Kidney capillary endothelial cell (primary cell): ENCODE measurements around the gene PALM3.

ENCODE experiments used
- DNase-seq: peaks from one replicate; pipeline ENCODE4 v3.0.0-alpha.2; 2018; ENCODE audit warnings: low spot score

Gene PALM3

DNA sequence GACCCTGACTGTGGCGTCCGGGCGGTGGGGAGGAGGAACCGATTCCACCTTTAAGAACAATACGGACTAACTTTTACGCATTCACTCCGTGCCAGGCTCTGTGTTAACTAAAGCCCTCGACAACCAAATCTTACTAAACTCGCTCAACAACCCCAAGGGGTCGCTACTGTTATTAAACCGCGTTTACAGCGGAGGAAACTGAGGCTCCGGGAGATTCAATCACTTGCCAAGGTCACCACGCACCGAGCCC, 27.5 kb upstream of the PALM3 start:
- no peak for DNase-seq

DNA sequence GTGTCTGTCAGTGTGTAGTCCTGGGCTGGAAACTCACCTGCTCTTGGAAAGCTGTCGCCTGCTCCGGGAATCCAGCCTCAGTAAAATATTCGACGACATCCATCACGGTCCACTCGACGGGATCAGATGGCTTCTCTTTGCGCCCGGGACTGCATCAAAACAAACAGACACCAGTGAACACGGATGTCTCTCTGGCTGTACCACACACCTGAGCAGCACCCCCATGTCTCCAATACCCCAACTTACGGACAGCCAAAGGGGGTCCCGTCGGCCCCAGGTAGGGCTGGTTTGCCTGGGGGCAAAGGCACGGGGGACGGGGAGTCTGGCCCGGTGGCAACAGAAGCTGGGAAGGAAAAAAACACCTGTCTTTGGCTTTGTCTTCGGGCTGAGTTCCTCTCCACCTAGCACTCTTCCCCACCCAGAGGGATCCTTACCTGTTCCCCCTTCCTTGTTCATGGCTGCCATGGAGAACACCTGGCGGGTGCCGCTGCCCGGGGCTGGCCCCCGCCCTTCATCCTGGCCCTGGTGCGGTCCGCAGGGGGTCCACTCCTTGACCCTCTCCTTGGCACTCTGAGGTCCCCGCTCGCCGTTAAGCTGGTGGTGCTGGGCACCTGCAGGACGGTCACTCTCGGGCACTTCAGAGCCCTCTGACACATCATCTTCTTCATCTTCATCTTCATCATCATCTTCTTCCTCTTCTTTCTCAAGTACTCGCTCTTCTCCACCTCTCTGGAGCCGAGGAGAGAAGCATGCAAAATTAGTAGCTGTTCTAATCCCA, 26.9 kb upstream of the PALM3 start:
- no peak for DNase-seq

DNA sequence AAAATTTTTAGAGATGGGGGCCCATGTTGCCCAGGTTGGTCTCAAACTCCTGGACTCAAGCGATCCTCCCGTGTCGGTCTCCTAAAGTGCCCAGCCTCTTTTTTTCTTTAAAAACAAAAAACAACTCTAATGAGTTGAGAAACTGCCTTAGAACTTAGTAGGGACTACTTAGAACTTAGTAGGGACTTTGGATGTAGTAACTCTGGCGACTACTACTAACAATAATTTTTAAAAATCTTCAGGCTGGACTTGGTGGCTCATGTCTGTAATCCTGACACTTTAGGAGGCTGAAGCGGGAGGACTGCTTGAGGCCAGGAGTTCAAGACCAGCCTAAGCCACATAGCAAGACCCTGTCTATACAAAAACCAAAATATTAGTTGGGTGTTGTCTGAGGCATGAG, 24.2 kb upstream of the PALM3 start:
- DNase-seq = no peak

DNA sequence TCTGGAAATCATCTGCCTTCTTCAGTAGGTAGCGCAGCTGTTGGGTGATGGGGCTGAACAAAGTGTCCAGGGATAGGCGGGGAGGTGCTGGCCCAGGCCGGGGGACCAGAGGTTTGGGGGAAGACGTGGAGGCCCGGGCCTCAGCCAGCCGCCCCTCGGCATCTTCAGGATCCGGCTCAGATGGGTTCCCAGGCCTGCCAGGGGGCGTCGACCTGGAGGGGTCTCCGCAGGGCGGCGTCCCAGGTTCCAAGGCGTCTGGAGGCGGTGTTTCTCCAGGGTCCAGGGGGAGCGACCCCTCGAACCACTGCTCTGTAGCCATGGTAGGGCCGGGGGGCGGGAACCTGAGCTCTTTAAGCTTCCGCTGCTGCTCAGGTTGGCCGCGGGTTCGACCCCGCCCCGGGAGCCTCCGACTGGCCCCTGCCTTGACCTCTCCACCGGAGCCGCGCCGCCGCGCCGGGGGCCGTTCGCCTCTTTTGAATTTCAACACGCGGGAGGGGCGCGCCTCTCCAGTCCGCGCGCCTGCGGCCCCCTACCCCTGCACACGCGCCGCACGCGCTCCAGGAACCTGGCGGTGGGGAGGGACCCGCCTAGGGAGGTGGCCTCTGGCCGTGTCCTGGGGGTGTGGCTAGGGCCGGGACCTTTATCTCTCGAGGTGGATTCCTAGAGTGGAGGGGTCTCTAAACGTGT, 23.6 kb upstream of the PALM3 start, which contains the start of gene C19orf67:
Gene C19orf67 (minus strand): TSS at position 475 of the 687 bp plus-strand sequence. CDS start 156 bp downstream, at position 319.
- DNase-seq = no peak

DNA sequence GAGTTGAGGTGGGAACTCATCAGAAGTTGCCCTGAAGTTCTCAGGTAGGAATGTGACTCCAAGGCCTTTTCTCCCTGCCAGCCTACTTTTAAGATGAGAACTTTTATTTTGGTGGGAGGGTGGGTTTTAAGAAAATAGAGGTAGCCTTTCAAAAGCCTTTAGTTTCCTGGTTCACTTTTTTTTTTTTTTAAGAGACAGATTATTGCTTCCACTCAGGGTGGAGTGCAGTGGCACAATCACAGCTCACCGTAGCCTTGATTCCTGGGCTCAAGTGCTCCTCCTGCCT, 20.7 kb upstream of the PALM3 start:
- DNase-seq = no peak

DNA sequence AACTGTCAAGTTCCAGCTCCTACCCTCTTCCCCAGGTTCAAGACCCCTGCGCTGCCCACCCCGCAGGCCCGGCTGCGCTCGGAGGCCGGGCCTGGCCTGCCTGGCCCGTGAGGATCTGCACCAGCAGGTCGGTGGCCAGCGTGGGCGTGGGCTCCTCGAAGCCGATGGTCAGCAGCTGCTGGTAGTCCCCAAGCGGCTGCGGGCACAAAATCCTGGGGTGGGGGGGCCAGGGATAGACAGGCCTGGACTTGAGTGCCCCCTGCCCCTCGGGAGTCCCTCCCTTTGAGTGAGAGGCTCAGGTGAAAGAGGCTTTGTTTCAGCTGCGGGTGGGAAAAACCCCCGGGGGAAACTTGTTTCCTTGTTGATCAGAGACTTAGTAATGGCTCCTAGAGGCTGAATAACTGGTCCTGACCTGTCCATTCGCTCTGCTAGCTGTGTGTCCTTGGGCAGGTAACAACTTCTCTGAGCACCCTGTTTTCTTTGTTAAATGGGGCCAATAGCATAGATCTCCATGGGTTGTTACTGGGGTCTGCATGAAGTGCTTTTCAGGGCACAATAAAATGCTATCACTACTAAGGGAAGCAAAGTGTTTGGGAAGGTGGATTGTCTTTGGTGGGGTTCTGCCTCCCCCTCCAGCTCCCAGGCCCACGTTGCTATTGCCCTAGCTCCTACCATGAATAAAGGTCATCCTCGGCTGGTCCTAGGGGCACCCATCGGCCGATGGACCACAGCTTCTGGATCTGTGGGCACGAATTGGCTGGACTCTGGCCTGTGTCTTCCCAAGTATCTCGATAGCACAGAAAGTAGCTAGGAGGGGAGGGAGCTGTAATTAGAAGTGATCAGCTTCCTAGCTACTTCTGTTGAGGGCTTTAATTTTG, 20.2 kb upstream of the PALM3 start:
- no peak for DNase-seq

GRCh38 chr19:14080887-14081796, 19.3 kb upstream of the PALM3 start:
- DNase-seq = peak; percentile 99

- no peak for DNase-seq
Observed at GRCh38 chr19:14078411-14078810, 16.5 kb upstream of the PALM3 start.

DNA sequence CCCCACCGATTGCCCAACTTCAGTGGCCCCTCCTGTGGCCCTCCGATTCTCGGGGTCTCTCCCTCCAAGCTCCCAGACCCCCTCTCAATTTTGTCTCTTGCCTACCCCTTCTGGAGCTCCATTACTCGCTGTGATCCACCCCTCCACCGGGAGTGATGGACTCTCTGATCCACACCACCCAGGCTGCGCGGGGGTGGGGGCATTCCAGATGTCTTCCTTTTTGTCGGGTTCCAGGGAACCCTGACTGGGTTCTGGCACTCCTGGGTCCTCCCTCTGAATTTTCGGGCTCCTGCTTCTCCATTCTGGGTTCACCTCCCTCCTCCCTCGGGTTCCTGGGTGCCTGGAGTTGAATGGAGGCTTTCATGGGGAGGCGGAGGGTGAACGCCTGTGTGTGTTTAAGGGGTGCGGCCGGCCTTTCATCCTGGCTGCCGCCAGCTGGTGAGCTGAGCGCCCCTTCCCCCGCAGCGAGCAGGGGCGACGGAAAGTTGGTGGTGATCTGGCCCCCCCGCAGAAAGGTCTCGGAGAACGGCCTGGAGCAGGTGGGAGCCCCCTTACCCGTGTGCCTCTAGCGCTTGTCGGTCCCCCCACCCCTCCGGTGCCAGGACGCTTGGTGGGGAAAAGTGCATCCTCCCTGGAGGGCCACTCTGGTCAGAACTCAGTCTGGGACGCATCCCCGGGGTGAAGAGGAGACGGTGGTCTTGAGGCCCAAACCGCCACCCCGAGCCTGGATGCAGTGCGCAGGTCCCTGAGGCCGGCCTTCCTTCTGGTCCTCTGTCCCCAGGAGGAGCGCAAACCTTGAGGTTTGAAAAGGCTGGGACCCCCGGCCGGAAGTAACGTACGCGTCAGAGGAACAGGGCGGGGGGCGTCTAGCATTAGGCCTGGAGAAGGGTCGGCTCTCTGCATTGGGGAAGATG, 12.3 kb upstream of the PALM3 start:
- DNase-seq = no peak

DNA sequence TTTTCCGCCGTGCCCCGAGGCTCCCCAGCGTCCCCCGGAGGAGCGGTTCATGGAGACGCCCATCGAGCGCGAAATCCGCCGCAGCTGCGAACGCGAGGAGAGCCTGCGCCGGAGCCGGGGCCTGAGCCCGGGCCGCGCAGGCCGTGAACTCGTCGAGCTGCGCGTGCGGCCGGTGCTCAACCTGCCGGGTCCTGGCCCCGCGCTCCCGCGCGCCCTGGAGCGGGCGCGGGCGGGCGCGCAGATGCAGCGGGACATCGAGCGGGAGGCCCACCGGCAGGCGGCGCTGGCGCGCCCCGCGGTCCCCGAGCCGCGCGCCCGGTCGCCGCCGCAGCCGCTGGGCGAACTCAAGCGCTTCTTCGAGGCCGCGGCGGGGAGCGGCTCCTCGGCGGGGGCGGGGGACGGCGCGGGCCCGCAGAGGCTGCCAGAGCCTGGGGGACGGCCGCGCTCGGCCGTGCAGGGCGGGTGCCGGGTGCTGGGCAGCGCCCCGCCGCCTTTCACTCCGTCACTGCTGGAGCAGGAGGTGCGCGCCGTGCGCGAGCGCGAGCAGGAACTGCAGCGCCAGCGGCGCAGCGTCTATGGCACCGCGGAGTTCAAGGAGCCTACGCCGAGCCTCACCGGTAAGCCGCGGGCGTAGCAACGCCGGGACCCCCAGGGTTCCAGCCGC, 11.5 kb upstream of the PALM3 start:
- DNase-seq = peak; percentile 64

GRCh38 chr19:14072535-14073260, 10.8 kb upstream of the PALM3 start, which contains the start of gene MISP3:
MISP3 (plus strand) TSS chr19:14072786; CDS start chr19:14073310, 524 bp downstream.
- no peak for DNase-seq

- no peak for DNase-seq
Observed at GRCh38 chr19:14070268-14071050, 8.6 kb upstream of the PALM3 start.

DNA sequence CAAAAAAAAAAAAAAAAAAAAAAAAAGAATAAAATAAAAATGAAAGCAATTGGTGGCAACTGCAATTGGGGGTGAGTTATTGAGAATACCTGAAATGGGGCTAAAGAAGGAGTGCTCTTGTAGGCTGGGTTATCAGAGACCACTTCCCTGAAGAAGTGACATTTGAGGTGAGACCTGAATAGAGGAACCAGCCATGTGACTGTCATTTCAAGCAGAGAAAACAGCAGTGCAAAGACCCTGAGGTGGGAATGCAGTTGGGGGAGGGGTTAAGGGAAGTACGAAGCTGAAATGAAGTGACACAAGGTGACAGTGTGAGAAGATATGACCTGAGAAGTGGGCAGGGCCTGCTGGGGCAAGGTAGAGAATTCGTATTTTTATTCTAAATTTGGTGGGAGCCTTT, 4.3 kb upstream of the PALM3 start:
- no peak for DNase-seq

GRCh38 chr19:14063105-14063504, 1.2 kb upstream of the PALM3 start:
- DNase-seq = no peak

GRCh38 chr19:14062558-14062855, 631 bp upstream of the PALM3 start:
- no peak for DNase-seq

- DNase-seq = no peak
Observed at GRCh38 chr19:14061081-14061749, 661 bp downstream of the PALM3 start.

- DNase-seq = no peak
Observed at GRCh38 chr19:14059652-14060155, 2.2 kb downstream of the PALM3 start.

- no peak for DNase-seq
Observed at GRCh38 chr19:14059093-14059480, 2.8 kb downstream of the PALM3 start.
